ENCODE data around the gene DPY19L3.
"Not testable (repeated sequence)": the region's sequence is repeated elsewhere in the genome, so short reads cannot be mapped to it uniquely, and the experiment has no call there.

DPY19L3 gene

GRCh38 chr19:32415669-32416068 lies 10.1 kb downstream of the DPY19L3 start:
- no peak overlapping the region for H3K27ac Mint-ChIP-seq
- peaks cover 32% of the 10 kb centered on the region for H3K36me3 Mint-ChIP-seq
- no peaks in the 10 kb centered on the region for H3K4me1 Mint-ChIP-seq

DNA sequence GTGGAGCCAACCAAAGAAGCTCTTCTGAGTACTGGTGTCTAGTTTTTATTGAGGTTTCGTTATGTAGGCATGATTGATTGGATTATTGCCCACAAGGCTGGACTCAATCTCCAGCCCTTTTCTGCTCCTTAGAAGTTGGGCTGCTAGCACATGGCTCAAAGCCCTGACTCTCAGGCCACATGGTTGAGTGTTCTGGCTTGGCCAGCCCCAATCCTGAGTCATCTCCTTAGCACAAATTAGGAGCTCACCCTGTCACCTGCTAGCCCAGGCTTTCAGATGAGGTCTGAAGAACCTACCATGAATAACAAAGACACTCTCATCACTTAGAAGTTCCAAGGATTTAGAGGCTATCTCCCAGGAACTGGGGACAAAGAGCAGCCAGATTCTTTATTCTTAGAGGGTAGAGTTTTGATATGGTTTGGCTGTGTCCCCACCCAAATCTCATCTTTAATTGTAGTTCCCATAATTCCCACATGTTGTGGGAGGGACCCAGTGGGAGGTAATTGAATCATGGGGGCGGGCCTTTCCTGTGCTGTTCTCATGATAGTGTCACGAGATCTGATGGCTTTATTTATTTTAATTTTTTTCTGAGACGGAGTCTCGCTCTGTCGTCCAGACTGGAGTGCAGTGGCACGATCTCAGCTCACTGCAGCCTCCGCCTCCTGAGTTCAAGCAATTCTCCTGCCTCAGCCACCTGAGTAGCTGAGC lies 11.3 kb downstream of the DPY19L3 start:
- Mint-ChIP-seq H3K27ac (no peak overlapping the region), H3K27me3 (no peaks in the 10 kb centered on the region), H3K4me3 (no peak overlapping the region), H3K4me1 (peaks cover 5% of the 10 kb centered on the region), H3K36me3 (peaks cover 23% of the 10 kb centered on the region), H3K9me3 (no peaks in the 10 kb centered on the region)

More at GRCh38 chr19:32415669-32416068, 10.1 kb downstream of the DPY19L3 start:
- Mint-ChIP-seq H3K4me3 (no peak overlapping the region), H3K9me3 (no peaks in the 10 kb centered on the region), H3K27me3 (no peaks in the 10 kb centered on the region)

DNA sequence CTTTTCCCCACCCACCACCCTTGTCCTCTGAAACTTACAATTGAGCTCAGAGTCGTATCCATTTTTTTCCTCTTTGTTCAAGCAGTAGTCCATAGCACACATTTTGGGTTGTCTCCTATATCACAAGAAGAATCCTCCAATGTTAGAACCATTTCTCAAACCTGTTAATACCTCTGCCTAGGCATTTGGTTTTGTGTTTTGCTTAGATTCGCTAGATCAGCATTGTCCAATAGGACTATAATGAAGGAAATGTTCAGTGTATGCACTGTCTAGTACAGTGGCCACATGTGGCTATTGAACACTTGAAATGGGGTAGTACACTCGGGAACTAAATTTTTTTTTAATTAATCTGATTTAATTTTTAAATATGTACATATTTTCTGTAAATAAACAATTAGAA lies 12.6 kb downstream of the DPY19L3 start:
- no peak overlapping the region for H3K4me3 Mint-ChIP-seq
- H3K27me3 Mint-ChIP-seq, result no peaks in the 10 kb centered on the region
- peaks cover 15% of the 10 kb centered on the region for H3K4me1 Mint-ChIP-seq
- H3K36me3 Mint-ChIP-seq, result peaks cover 21% of the 10 kb centered on the region
- no peaks in the 10 kb centered on the region for H3K9me3 Mint-ChIP-seq
- no peak overlapping the region for H3K27ac Mint-ChIP-seq

GRCh38 chr19:32421589-32422361 lies 16.2 kb downstream of the DPY19L3 start:
- Mint-ChIP-seq H3K9me3 (no peaks in the 10 kb centered on the region), H3K36me3 (peaks cover 13% of the 10 kb centered on the region), H3K4me1 (peaks cover 15% of the 10 kb centered on the region), H3K4me3 (no peak overlapping the region), H3K27me3 (no peaks in the 10 kb centered on the region), H3K27ac (peak overlapping the region; percentile 26)

- Mint-ChIP-seq H3K4me3 (no peak overlapping the region), H3K9me3 (no peaks in the 10 kb centered on the region), H3K4me1 (peaks cover 15% of the 10 kb centered on the region), H3K27ac (peak overlapping the region; percentile 26), H3K27me3 (no peaks in the 10 kb centered on the region), H3K36me3 (peaks cover 10% of the 10 kb centered on the region)
These were observed 16.9 kb downstream of the DPY19L3 start for GRCh38 chr19:32422435-32422834.

- not testable (repeated sequence) for H3K9me3 Mint-ChIP-seq
These were observed 18.4 kb downstream of the DPY19L3 start for GRCh38 chr19:32423944-32424343.

GRCh38 chr19:32427536-32427935 lies 22.0 kb downstream of the DPY19L3 start:
- Mint-ChIP-seq H3K9me3 (no peaks in the 10 kb centered on the region), H3K27me3 (no peaks in the 10 kb centered on the region), H3K4me3 (no peak overlapping the region), H3K4me1 (peaks cover 3% of the 10 kb centered on the region), H3K27ac (no peak overlapping the region), H3K36me3 (peaks cover 8% of the 10 kb centered on the region)

More at GRCh38 chr19:32423944-32424343, 18.4 kb downstream of the DPY19L3 start:
- not testable (repeated sequence) for H3K36me3 Mint-ChIP-seq, H3K27me3 Mint-ChIP-seq, H3K4me3 Mint-ChIP-seq, H3K27ac Mint-ChIP-seq
- H3K4me1 Mint-ChIP-seq, result peaks cover 15% of the 10 kb centered on the region

DNA sequence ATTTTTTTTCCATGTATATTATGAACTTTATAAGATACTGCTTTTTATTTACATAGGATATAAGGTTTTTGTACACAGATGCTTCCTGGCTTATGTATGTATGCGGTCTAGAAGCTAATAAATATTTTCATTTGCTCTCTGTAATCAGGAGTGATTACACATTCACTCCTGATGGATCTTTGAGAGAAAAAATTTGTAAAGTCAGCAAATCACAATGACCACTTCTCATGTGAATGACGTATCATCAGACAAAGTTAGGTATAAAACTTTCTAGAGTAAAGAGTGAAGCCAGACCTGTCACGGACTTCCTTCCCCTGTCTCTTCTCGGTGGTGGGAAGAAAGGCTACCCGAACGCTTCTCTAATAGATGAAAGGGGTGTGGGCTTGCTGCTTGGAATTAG lies 31.1 kb downstream of the DPY19L3 start:
- Mint-ChIP-seq H3K27ac (no peak overlapping the region), H3K27me3 (no peaks in the 10 kb centered on the region), H3K36me3 (peaks cover 13% of the 10 kb centered on the region), H3K4me3 (no peak overlapping the region), H3K4me1 (no peaks in the 10 kb centered on the region), H3K9me3 (no peaks in the 10 kb centered on the region)

GRCh38 chr19:32437096-32437495 lies 31.5 kb downstream of the DPY19L3 start:
- no peaks in the 10 kb centered on the region for H3K9me3 Mint-ChIP-seq
- no peak overlapping the region for H3K27ac Mint-ChIP-seq
- no peaks in the 10 kb centered on the region for H3K27me3 Mint-ChIP-seq
- H3K36me3 Mint-ChIP-seq, result peaks cover 13% of the 10 kb centered on the region
- no peaks in the 10 kb centered on the region for H3K4me1 Mint-ChIP-seq
- H3K4me3 Mint-ChIP-seq, result no peak overlapping the region

GRCh38 chr19:32438751-32439150 lies 33.2 kb downstream of the DPY19L3 start:
- H3K4me1 Mint-ChIP-seq, result no peaks in the 10 kb centered on the region
- no peaks in the 10 kb centered on the region for H3K9me3 Mint-ChIP-seq
- H3K27ac Mint-ChIP-seq, result no peak overlapping the region
- H3K4me3 Mint-ChIP-seq, result no peak overlapping the region
- H3K27me3 Mint-ChIP-seq, result no peaks in the 10 kb centered on the region
- H3K36me3 Mint-ChIP-seq, result peaks cover 9% of the 10 kb centered on the region

DNA sequence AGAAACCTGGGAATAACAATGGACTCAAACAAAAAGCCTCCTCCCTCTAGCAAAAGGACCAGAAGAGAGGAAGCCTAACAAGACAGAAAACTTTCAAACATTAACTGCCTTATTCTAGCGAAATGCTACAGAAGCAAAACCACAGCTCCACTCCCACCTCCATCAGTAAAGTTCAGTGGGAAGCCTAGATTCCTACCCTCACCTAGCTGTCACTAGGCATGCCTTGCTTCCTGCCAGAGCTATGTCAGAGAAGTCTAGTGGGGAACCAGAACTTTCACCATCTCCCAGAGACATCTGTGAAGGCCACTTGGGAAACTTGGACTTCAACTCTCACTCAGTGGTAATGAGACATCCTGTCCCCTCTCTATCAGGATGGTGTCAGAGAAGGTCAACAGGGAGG lies 37.1 kb downstream of the DPY19L3 start:
- Mint-ChIP-seq H3K4me1 (no peaks in the 10 kb centered on the region), H3K4me3 (no peak overlapping the region), H3K27ac (no peak overlapping the region), H3K36me3 (peaks cover 10% of the 10 kb centered on the region), H3K27me3 (no peaks in the 10 kb centered on the region), H3K9me3 (no peaks in the 10 kb centered on the region)

DNA sequence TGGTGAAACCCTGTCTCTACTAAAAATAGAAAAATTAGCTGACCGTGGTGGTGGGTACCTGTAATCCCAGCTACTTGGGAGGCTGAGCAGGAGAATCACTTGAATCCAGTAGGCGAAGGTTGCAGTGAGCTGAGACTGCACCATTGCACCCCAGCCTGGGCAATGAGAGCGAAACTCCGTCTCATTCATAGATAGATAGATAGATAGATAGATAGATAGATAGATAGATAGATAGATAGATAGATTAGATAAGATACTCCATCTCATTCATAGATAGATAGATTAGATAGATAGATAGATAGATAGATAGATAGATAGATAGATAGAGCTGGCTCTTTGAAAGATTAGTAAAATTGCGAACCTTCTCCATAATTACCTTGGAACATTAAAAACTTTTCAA lies 42.0 kb downstream of the DPY19L3 start:
- not testable (repeated sequence) for H3K4me1 Mint-ChIP-seq, H3K4me3 Mint-ChIP-seq, H3K27ac Mint-ChIP-seq, H3K36me3 Mint-ChIP-seq, H3K27me3 Mint-ChIP-seq, H3K9me3 Mint-ChIP-seq

GRCh38 chr19:32448026-32448425 lies 42.5 kb downstream of the DPY19L3 start:
- no peaks in the 10 kb centered on the region for H3K9me3 Mint-ChIP-seq
- H3K4me3 Mint-ChIP-seq, result no peak overlapping the region
- H3K27ac Mint-ChIP-seq, result no peak overlapping the region
- H3K36me3 Mint-ChIP-seq, result peaks cover 6% of the 10 kb centered on the region
- H3K4me1 Mint-ChIP-seq, result no peaks in the 10 kb centered on the region
- H3K27me3 Mint-ChIP-seq, result no peaks in the 10 kb centered on the region

DNA sequence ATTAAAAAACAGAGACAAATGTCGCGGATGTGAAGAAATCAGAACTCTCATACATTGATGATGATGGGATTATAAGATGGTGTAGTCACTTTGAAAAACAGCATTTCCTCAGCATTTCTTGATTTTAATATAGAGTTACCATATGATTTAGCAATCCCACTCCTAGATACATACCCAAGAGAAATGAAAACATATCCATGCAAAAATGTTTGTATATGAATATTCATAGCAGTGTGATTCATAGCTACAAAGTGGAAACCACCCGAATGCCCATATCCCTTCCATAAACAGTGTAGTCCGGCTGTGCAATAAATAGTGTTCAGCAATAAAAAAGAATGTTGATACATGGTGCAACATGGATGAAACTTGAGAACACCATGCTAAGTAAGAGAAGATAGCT lies 44.6 kb downstream of the DPY19L3 start:
- Mint-ChIP-seq H3K27me3 (no peaks in the 10 kb centered on the region), H3K4me3 (no peak overlapping the region), H3K4me1 (no peaks in the 10 kb centered on the region), H3K9me3 (no peaks in the 10 kb centered on the region), H3K27ac (no peak overlapping the region), H3K36me3 (peaks cover 2% of the 10 kb centered on the region)

GRCh38 chr19:32453736-32454135 lies 48.2 kb downstream of the DPY19L3 start:
- Mint-ChIP-seq H3K27me3 (no peaks in the 10 kb centered on the region), H3K4me1 (no peaks in the 10 kb centered on the region), H3K9me3 (no peaks in the 10 kb centered on the region), H3K36me3 (peaks cover 7% of the 10 kb centered on the region), H3K4me3 (no peak overlapping the region), H3K27ac (no peak overlapping the region)

DNA sequence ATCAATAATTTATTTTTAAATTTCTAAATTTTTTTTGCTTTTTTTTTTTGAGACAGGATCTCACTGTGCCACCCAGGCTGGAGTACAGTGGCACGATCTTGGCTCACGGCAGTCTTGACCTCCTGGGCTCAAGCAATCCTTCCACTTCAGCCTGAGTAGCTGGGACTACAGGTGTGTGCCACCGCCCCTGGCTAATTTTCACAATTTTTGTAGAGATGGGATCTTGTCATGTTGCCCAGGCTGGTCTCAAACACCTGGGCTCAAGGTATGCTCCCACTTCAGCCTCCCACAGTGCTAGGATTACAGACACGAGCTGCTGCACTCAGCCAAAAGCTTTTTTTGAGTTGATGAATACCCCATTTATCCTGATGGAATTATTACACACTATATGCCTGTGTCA lies 50.8 kb downstream of the DPY19L3 start:
- Mint-ChIP-seq H3K27ac (no peak overlapping the region), H3K27me3 (no peaks in the 10 kb centered on the region), H3K9me3 (no peaks in the 10 kb centered on the region), H3K36me3 (peaks cover 4% of the 10 kb centered on the region), H3K4me1 (no peaks in the 10 kb centered on the region), H3K4me3 (no peak overlapping the region)

All from activated naive CD4-positive, alpha-beta T cell treated with anti-CD3 and anti-CD28 coated beads, Interleukin-2, amount 50 U/mL, for 24 hours (primary cell).